ENCODE data around the gene ANKRD33B. TPM values are rescaled to one million over a fixed set of nuclear protein-coding genes. Genes with fewer than 3 reads are reported as not detected.
"Not testable (repeated sequence)": the region's sequence is repeated elsewhere in the genome, so short reads cannot be mapped to it uniquely, and the experiment has no call there.

The ANKRD33B gene
- total and polyA plus RNA-seq, 9 of the 15 experiments (the other 6 are each of a cell fraction or from before 2014, with no cell fraction given): 0.10 to 1.7 (median 0.40) TPM

DNA sequence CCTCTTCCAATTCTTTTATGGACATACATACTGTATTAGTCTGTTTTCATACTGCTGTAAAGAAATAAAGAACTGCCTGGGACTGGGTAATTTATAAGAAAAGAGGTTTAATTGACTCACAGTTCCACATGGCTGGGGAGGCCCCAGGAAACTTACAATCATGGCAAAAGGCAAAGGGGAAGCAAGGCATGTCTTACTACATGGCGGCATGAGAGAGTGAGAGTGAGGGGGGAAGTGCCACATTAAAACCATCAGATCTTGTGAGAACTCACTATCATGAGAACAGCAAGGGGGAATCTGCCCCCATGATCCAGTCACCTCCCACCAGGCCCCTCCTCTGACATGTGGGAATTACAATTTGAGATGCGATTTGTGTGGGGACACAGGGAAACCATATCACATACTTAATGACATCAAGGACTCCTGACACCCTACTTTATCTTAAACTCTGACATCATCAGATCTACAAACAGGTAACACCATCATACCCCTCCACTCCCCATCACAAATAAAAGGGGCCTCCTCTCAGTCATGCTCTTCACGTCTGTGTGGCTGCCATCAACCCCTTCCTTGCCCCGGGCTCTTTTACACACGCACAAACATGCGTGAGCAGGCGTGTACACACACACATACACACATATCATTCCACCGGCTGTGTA, 9.7 kb downstream of the ANKRD33B start:
- no peak overlapping the region for H3K27ac ChIP-seq (ENCODE audit: extremely low read depth, low read depth, low read length)
- no peak for ATAC-seq
- TF ChIP-seq ATF4 (CRISPR knock-in tag; IDR thresholded peaks at IDR 0.05): no peak
- TF ChIP-seq BACH1 (tag; IDR thresholded peaks at IDR 0.05): no peak
- no peak for TF ChIP-seq CHCHD3 (CRISPR knock-in tag; IDR thresholded peaks at IDR 0.05)
- TF ChIP-seq KLF10 (CRISPR knock-in tag; IDR thresholded peaks at IDR 0.05): no peak
- TF ChIP-seq, protein P1, sequence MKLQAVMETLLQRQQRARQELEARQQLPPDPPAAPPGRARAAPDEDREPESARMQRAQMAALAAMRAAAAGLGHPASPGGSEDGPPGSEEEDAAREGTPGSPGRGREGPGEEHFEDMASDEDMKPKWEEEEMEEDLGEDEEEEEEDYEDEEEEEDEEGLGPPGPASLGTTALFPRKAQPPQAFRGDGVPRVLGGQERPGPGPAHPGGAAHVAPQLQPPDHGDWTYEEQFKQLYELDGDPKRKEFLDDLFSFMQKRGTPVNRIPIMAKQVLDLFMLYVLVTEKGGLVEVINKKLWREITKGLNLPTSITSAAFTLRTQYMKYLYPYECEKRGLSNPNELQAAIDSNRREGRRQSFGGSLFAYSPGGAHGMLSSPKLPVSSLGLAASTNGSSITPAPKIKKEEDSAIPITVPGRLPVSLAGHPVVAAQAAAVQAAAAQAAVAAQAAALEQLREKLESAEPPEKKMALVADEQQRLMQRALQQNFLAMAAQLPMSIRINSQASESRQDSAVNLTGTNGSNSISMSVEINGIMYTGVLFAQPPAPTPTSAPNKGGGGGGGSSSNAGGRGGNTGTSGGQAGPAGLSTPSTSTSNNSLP (IDR thresholded peaks at IDR 0.05; ENCODE audit: borderline replicate concordance, low read depth, low read length): no peak
- TF ChIP-seq IRF2 (CRISPR knock-in tag; IDR thresholded peaks at IDR 0.05): no peak
- TF ChIP-seq MYNN (IDR thresholded peaks at IDR 0.05): no peak
- TF ChIP-seq MYNN (CRISPR knock-in tag; IDR thresholded peaks at IDR 0.05): no peak
- no peak for TF ChIP-seq ETV5 (CRISPR knock-in tag; IDR thresholded peaks at IDR 0.05; ENCODE audit: low read depth)
- no peak for TF ChIP-seq EP300 (IDR thresholded peaks at IDR 0.05; ENCODE audit: low read length)
- no peak for TF ChIP-seq TGIF2 (CRISPR knock-in tag; IDR thresholded peaks at IDR 0.05)
- TF ChIP-seq DDX20 (tag; IDR thresholded peaks at IDR 0.05; ENCODE audit: low read depth): no peak
- no peak for TF ChIP-seq EHMT2 (IDR thresholded peaks at IDR 0.05)
- 77% methylated on average over 8 of the region's 8 CpGs for WGBS (ENCODE audit: insufficient coverage, low coverage, missing lambda C conversion rate)
- intact Hi-C loops (cut with micrococcal nuclease): no loop called here
- H3K27me3 ChIP-seq (ENCODE audit: control insufficient read depth in 2 of 2, insufficient read depth in 2 of 2, low read length in 2 of 2): no peaks in the 10 kb centered on the region
- CTCF ChIA-PET (ENCODE audit: low intra/inter-chr PET ratio): no interaction called here
- H4K20me1 ChIP-seq (replicated peaks; ENCODE audit: control insufficient read depth, insufficient read depth, low read length): no peaks in the 10 kb centered on the region
- no peak for FAIRE-seq
- no peaks in the 10 kb centered on the region for H3K9me1 ChIP-seq (ENCODE audit: control insufficient read depth, insufficient read depth, low read length)
- no peaks in the 10 kb centered on the region for H3K36me3 ChIP-seq (ENCODE audit: control insufficient read depth, insufficient read depth, low read length)
- POLR2A ChIA-PET: no interaction called here
- in situ Hi-C loops (cut with MboI): no loop called here
- H3K4me2 ChIP-seq (ENCODE audit: insufficient read depth, low read length): no peak overlapping the region
- no peaks in the 10 kb centered on the region for H3K9me3 ChIP-seq (replicated peaks; ENCODE audit: control insufficient read depth, insufficient read depth, low read depth, low read length)
- H3K9ac ChIP-seq (ENCODE audit: insufficient read depth in 1 of 2, low read depth in 2 of 2, low read length in 2 of 2): no peak overlapping the region
- no peaks in the 10 kb centered on the region for H3K79me2 ChIP-seq (ENCODE audit: control insufficient read depth, insufficient read depth, low read length)
- no TSS peak for BruUV-seq (replicated peaks)
- peaks cover 10% of the 10 kb centered on the region in 2 experiments; a peak in 4 of 5 replicates for H3K4me1 ChIP-seq (replicated peaks in 1 of 2; ENCODE audit: control insufficient read depth in 2 of 2, insufficient read depth in 2 of 2, low read length in 2 of 2)
- no peak overlapping the region for H3K4me3 ChIP-seq
- DNase-seq (ENCODE audit: extremely low read depth in 1 of 4, low spot score in 3 of 4): no peak
- no peak overlapping the region for H2AFZ ChIP-seq (ENCODE audit: low read depth, low read length)

- H3K36me3 ChIP-seq (ENCODE audit: control insufficient read depth, insufficient read depth, low read length); H3K9ac ChIP-seq (ENCODE audit: insufficient read depth in 1 of 2, low read depth in 2 of 2, low read length in 2 of 2); H3K27me3 ChIP-seq (ENCODE audit: control insufficient read depth in 2 of 2, insufficient read depth in 2 of 2, low read length in 2 of 2); H3K4me2 ChIP-seq (ENCODE audit: insufficient read depth, low read length); H3K4me3 ChIP-seq; DNase-seq (ENCODE audit: extremely low read depth in 1 of 4, low spot score in 3 of 4); H4K20me1 ChIP-seq (replicated peaks; ENCODE audit: control insufficient read depth, insufficient read depth, low read length); H2AFZ ChIP-seq (ENCODE audit: low read depth, low read length); BruUV-seq (replicated peaks); in situ Hi-C loops (cut with MboI); H3K27ac ChIP-seq (ENCODE audit: extremely low read depth, low read depth, low read length); H3K9me3 ChIP-seq (replicated peaks; ENCODE audit: control insufficient read depth, insufficient read depth, low read depth, low read length); FAIRE-seq; POLR2A ChIA-PET; intact Hi-C loops (cut with micrococcal nuclease); CTCF ChIA-PET (ENCODE audit: low intra/inter-chr PET ratio); H3K79me2 ChIP-seq (ENCODE audit: control insufficient read depth, insufficient read depth, low read length); H3K9me1 ChIP-seq (ENCODE audit: control insufficient read depth, insufficient read depth, low read length); ATAC-seq: not testable (repeated sequence)
- peaks cover 10 to 13% of the 10 kb centered on the region in 2 experiments; a peak in 4 of 5 replicates for H3K4me1 ChIP-seq (replicated peaks in 1 of 2; ENCODE audit: control insufficient read depth in 2 of 2, insufficient read depth in 2 of 2, low read length in 2 of 2)
- WGBS (ENCODE audit: insufficient coverage, low coverage, missing lambda C conversion rate): 86% methylated on average over 1 of the region's 7 CpGs
Measured at GRCh38 chr5:10574879-10575278, 11.0 kb downstream of the ANKRD33B start.

Data from K562 (cell line).